Activated CD4-positive, alpha-beta T cell treated with anti-CD3 and anti-CD28 coated beads, Interleukin-2, amount 50 U/mL, for 1 hour (primary cell): Measurements from ENCODE around the gene TMPRSS13.
"Not testable (repeated sequence)": the region's sequence is repeated elsewhere in the genome, so short reads cannot be mapped to it uniquely, and the experiment has no call there.

Experiments used
- DNase-seq: peaks from one replicate; pipeline ENCODE4 v3.0.0-alpha.2; 2020

The TMPRSS13 gene

GRCh38 chr11:117929142-117929915 lies at the start of gene TMPRSS13:
TSS of gene TMPRSS13 (minus strand) at chr11:117929402. CDS start at chr11:117929307, 95 bp downstream.
- DNase-seq, result no peak

- DNase-seq, result no peak
Measured at GRCh38 chr11:117978991-117979390, 49.8 kb upstream of the TMPRSS13 start.

- not testable (repeated sequence) for DNase-seq
Measured at GRCh38 chr11:117978291-117978910, 49.2 kb upstream of the TMPRSS13 start.

GRCh38 chr11:117977612-117978264 lies 48.5 kb upstream of the TMPRSS13 start:
- DNase-seq, result not testable (repeated sequence)

- DNase-seq, result no peak
Measured at GRCh38 chr11:117977029-117977428, 47.8 kb upstream of the TMPRSS13 start.

GRCh38 chr11:117976445-117976844 lies 47.2 kb upstream of the TMPRSS13 start:
- DNase-seq, result no peak

- no peak for DNase-seq
Measured at GRCh38 chr11:117973503-117973860, 44.3 kb upstream of the TMPRSS13 start.

- no peak for DNase-seq
Measured at GRCh38 chr11:117972629-117973502, 43.7 kb upstream of the TMPRSS13 start.

GRCh38 chr11:117972044-117972443 lies 42.8 kb upstream of the TMPRSS13 start:
- no peak for DNase-seq

- no peak for DNase-seq
Measured at GRCh38 chr11:117970400-117971024, 41.3 kb upstream of the TMPRSS13 start.

GRCh38 chr11:117969160-117969991 lies 40.2 kb upstream of the TMPRSS13 start:
- DNase-seq, result no peak

- no peak for DNase-seq
Measured at GRCh38 chr11:117966908-117967307, 37.7 kb upstream of the TMPRSS13 start.

- no peak for DNase-seq
Measured at GRCh38 chr11:117962826-117963225, 33.6 kb upstream of the TMPRSS13 start.

GRCh38 chr11:117961896-117962295 lies 32.7 kb upstream of the TMPRSS13 start:
- no peak for DNase-seq

GRCh38 chr11:117960406-117960805 lies 31.2 kb upstream of the TMPRSS13 start:
- no peak for DNase-seq

- no peak for DNase-seq
Measured at GRCh38 chr11:117959438-117960149, 30.4 kb upstream of the TMPRSS13 start.

GRCh38 chr11:117958949-117959348 lies 29.7 kb upstream of the TMPRSS13 start:
- DNase-seq, result no peak

- no peak for DNase-seq
Measured at GRCh38 chr11:117953024-117953671, 23.9 kb upstream of the TMPRSS13 start.

GRCh38 chr11:117950993-117951961 lies 22.1 kb upstream of the TMPRSS13 start:
- DNase-seq, result peak; percentile 36
